Inflammatory macrophage (primary cell): Measurements from ENCODE around the gene CDC25B.

Experiments
- DNase-seq, 2 donors: peaks; one replicate each; pipeline ENCODE4 v3.0.0-alpha.2; 2020 to 2022

Gene CDC25B

GRCh38 chr20:3764659-3765058 is 31.5 kb upstream of the CDC25B start:
- no peak for DNase-seq

GRCh38 chr20:3765171-3765882 is 30.8 kb upstream of the CDC25B start:
- peak; percentile 55 to 61 for DNase-seq

GRCh38 chr20:3766422-3767109 is 29.5 kb upstream of the CDC25B start:
- DNase-seq: no peak

GRCh38 chr20:3767110-3767426 is 29.0 kb upstream of the CDC25B start:
- DNase-seq: no peak

- peak; percentile 98 to 99 for DNase-seq
Observed at GRCh38 chr20:3767427-3768341, 28.4 kb upstream of the CDC25B start, which contains the start of gene ADISSP. ADISSP (minus strand) TSS chr20:3767753; CDS start chr20:3760100, 7,653 bp downstream.

GRCh38 chr20:3768342-3769130 is 27.6 kb upstream of the CDC25B start:
- peak; percentile 40 to 50 for DNase-seq

GRCh38 chr20:3771552-3772058 is 24.5 kb upstream of the CDC25B start:
- no peak for DNase-seq

- peak in 1 of 2 donors; percentile 44 for DNase-seq
Observed at GRCh38 chr20:3775457-3776108, 20.5 kb upstream of the CDC25B start.

- DNase-seq: no peak
Observed at GRCh38 chr20:3777381-3777715, 18.8 kb upstream of the CDC25B start.

- DNase-seq: peak; percentile 48 to 56
Observed at GRCh38 chr20:3777716-3778629, 18.1 kb upstream of the CDC25B start.

- no peak for DNase-seq
Observed at GRCh38 chr20:3778976-3779375, 17.1 kb upstream of the CDC25B start.

- DNase-seq: peak; percentile 88 to 89
Observed at GRCh38 chr20:3781153-3781910, 14.8 kb upstream of the CDC25B start, which contains the start of gene SPEF1. SPEF1 (minus strand) TSS chr20:3781448; CDS start chr20:3781287, 161 bp downstream.

- no peak for DNase-seq
Observed at GRCh38 chr20:3782597-3782996, 13.5 kb upstream of the CDC25B start.

- no peak for DNase-seq
Observed at GRCh38 chr20:3783068-3783489, 13.0 kb upstream of the CDC25B start.

GRCh38 chr20:3783511-3784195 is 12.5 kb upstream of the CDC25B start:
- DNase-seq: no peak

- DNase-seq: no peak
Observed at GRCh38 chr20:3784216-3784853, 11.8 kb upstream of the CDC25B start.

- DNase-seq: no peak
Observed at GRCh38 chr20:3784863-3785239, 11.3 kb upstream of the CDC25B start.
